Head of caudate nucleus (tissue), 42 donors: Measurements from ENCODE around the gene MARCHF2.

Experiments
- DNase-seq, 42 donors: peaks; one replicate each; pipeline versions ENCODE4 v3.0.0 to v3.0.0-alpha.2; 2020 to 2021; ENCODE audit warnings: mixed read lengths in 7 of 42
- intact Hi-C: fragments of 100-400 bp; cut with DNase I; formaldehyde crosslinking; loops from one replicate; pipeline ENCODE4 v1.15.0; 2022

MARCHF2 gene

DNA sequence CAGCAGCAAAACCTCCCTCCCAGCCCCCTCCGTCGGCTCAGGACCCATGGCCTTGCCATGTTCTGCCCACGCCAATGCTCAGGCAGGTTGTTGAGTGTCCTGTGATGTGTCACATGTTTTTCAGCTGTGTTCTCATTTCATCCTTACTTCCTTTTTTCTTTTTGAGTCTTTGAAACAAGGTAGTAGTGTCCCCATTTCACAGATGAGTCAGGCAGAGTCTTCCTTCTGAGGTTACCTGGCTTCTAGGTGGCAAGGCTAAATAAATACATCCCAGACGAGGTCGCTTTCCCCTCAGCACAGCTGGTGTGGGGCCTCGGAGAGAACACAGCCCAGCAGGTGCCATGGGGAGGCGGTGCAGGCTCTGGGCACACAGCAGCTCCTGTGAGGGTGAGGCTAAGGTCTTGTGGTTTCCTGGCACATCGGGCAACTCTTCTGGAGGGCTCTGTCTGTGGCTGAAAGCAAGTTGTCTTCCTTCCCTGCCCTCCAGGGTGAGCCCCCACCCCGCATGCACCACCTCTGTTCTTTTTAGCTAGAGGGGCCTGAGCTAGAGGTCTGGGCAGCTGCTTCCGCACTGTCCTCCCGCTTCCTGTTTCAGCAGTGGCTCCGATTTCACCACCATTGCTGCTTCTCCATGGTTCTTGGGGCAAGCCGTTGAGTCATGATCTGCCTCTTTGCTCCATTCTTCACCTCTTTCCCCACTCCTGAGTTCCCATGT, 74.2 kb downstream of the MARCHF2 start:
- intact Hi-C loops: no loop called here
- DNase-seq: peak in 32 of 42 donors; percentile 13 to 79 (median 48)

DNA sequence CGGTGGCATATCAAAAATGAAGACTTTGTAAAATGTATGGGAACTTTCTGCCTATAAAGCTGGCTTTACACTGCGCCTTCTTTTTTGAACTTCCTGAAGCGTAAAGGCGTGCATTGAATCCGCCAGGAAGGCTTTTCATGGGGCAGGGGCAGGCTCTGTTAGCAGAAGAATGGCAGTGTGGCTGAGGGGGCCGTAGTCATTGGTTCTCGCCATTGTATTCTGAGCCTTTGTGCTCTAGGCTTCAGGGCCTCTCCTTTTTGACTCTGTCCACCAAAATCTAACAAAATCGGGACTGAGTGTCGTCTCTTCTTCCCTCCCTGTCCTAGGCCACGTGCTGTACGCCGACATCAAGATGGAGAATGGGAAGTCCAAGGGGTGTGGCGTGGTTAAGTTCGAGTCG, 75.3 kb downstream of the MARCHF2 start:
- intact Hi-C loops: no loop called here
- no peak for DNase-seq
